Measurements from ENCODE around the gene BHLHE23. TPM values are rescaled to one million over a fixed set of nuclear protein-coding genes. Genes with fewer than 3 reads are reported as not detected.

Gene BHLHE23
- total RNA-seq, 4 donors from 2014 or later, result not detected

DNA sequence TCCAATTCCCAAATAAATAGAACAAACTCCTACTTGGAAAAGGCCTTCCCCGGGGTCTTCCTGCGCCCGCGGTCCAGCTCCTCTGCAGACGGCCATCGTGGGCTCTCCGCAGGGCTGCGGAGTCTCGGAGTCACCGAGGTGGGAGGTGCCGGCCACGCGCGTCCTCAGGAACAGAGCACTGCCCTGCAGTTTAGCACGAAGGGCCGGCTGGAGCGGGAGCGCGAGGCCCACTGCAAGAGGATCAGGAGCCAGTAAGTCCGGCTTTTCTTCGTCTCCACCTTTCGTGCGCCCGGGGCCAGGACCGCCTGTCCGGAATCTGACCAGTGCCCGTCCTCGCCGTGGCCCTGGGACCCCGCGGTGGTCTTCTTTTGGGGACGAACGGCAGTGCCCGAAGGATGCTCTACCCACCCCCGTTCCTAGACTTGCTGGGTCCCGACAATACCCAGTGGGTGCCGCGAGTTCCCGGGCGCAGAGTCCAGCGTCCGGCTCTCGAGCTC is 1.4 kb downstream of the BHLHE23 start:
- no peak overlapping the region for H3K27ac ChIP-seq
- H3K4me1 ChIP-seq, result peaks cover 0 to 19% of the 10 kb centered on the region in 2 donors
- DNase-seq, result no peak
- 4% methylated on average over 13 of the region's 43 CpGs; no CpG with 5 or more reads in 1 of the 2 donors for WGBS, 2 donors
- peaks cover 44% of the 10 kb centered on the region for H3K27me3 ChIP-seq
- no peaks in the 10 kb centered on the region for H3K36me3 ChIP-seq
- intact Hi-C loops (cut with DNase I), result loop anchor here (5.0 kb wide), 1 partner anchor 103 kb away; no protein-coding TSS in a partner anchor
- TF ChIP-seq POLR2A (IDR thresholded peaks at IDR 0.05), result no peak
- TF ChIP-seq CTCF (IDR thresholded peaks at IDR 0.05), result no peak
- no peak overlapping the region for H3K4me3 ChIP-seq (replicated peaks in 1 of 3)
- H3K9me3 ChIP-seq, result no peaks in the 10 kb centered on the region

- 5 to 12% methylated on average over 13 to 35 of the region's 53 CpGs for WGBS, 2 donors
- TF ChIP-seq POLR2A (IDR thresholded peaks at IDR 0.05) (no peak), CTCF (IDR thresholded peaks at IDR 0.05) (no peak)
- H3K27me3 ChIP-seq, result peaks cover 44% of the 10 kb centered on the region
- no peak overlapping the region for H3K27ac ChIP-seq
- no peaks in the 10 kb centered on the region for H3K36me3 ChIP-seq
- H3K4me3 ChIP-seq (replicated peaks in 1 of 3), result no peak overlapping the region
- no peak for DNase-seq
- H3K9me3 ChIP-seq, result no peaks in the 10 kb centered on the region
- peaks cover 0 to 19% of the 10 kb centered on the region in 2 donors for H3K4me1 ChIP-seq
- intact Hi-C loops (cut with DNase I), result loop anchor here (5.0 kb wide), 1 partner anchor 102 kb away; no protein-coding TSS in a partner anchor
These were observed 2.0 kb downstream of the BHLHE23 start for GRCh38 chr20:63004607-63005364.

DNA sequence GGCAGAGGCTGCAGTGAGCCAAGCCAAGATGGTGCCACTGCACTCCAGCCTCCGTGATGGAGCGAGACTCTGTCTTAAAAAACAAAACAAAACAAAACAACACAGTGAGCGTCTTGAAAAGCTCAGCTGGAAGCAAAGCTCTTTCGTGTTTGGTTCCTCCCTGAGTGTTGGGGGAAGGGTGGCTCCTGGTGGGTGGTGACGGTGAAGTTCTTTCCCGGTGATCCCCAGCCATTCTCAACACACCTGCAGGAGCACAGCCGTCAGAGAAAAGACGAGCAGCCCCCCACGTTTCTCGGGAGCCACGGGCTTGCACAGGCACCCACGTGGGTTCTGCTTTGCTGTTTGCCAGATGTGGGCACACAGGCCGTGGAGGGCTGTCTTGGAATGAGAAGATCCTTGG is 3.2 kb downstream of the BHLHE23 start:
- no peak for TF ChIP-seq CTCF (IDR thresholded peaks at IDR 0.05)
- TF ChIP-seq POLR2A (IDR thresholded peaks at IDR 0.05), result no peak
- Histone ChIP-seq H3K36me3 (no peaks in the 10 kb centered on the region), H3K27ac (no peak overlapping the region), H3K4me3 (replicated peaks in 1 of 3) (no peak overlapping the region), H3K4me1 (peaks cover 0 to 12% of the 10 kb centered on the region in 2 donors), H3K27me3 (peaks cover 36% of the 10 kb centered on the region), H3K9me3 (no peaks in the 10 kb centered on the region)
- intact Hi-C loops (cut with DNase I), result no loop called here
- 10 to 17% methylated on average over 7 to 13 of the region's 13 CpGs for WGBS, 2 donors
- DNase-seq, result no peak

- no peak for DNase-seq
- peaks cover 26% of the 10 kb centered on the region for H3K27me3 ChIP-seq
These were observed 4.3 kb downstream of the BHLHE23 start for GRCh38 chr20:63002511-63002910.

GRCh38 chr20:63000958-63001357 is 5.8 kb downstream of the BHLHE23 start:
- Histone ChIP-seq H3K9me3 (no peaks in the 10 kb centered on the region), H3K4me1 (no peaks in the 10 kb centered on the region), H3K4me3 (replicated peaks in 1 of 3) (no peak overlapping the region), H3K36me3 (no peaks in the 10 kb centered on the region), H3K27ac (no peak overlapping the region), H3K27me3 (peaks cover 16% of the 10 kb centered on the region)
- 38 to 40% methylated on average over 9 to 11 of the region's 11 CpGs for WGBS, 2 donors
- TF ChIP-seq POLR2A (IDR thresholded peaks at IDR 0.05), result no peak
- TF ChIP-seq CTCF (IDR thresholded peaks at IDR 0.05), result no peak
- no peak for DNase-seq
- intact Hi-C loops (cut with DNase I), result no loop called here

More at GRCh38 chr20:63002511-63002910, 4.3 kb downstream of the BHLHE23 start:
- peaks cover 0 to 12% of the 10 kb centered on the region in 2 donors for H3K4me1 ChIP-seq
- no peak overlapping the region for H3K27ac ChIP-seq
- intact Hi-C loops (cut with DNase I), result no loop called here
- no peaks in the 10 kb centered on the region for H3K36me3 ChIP-seq
- TF ChIP-seq POLR2A (IDR thresholded peaks at IDR 0.05), result no peak
- H3K9me3 ChIP-seq, result no peaks in the 10 kb centered on the region
- H3K4me3 ChIP-seq (replicated peaks in 1 of 3), result no peak overlapping the region
- 70 to 71% methylated on average over 11 of the region's 11 CpGs for WGBS, 2 donors

All from thyroid gland (tissue), 4 donors.